PC-9 (cell line): ENCODE data around the gene LRP1B.

Experiments
- EZH2 ChIP-seq: fragments of 200-600 bp; sonication (generic); IDR thresholded peaks from 2 replicates; pipeline ENCODE4 v1.8.0; 2017; ENCODE audit warnings: antibody characterized with exemption, low read depth
- TF ChIP-seq, protein P1 (sequence below): fragments of 200-600 bp; sonication (generic); conservative IDR thresholded peaks from 2 replicates; pipeline ENCODE4 v1.6.1; 2017; ENCODE audit warnings: mixed run types, antibody characterized with exemption, mild to moderate bottlenecking, moderate library complexity

DNA sequence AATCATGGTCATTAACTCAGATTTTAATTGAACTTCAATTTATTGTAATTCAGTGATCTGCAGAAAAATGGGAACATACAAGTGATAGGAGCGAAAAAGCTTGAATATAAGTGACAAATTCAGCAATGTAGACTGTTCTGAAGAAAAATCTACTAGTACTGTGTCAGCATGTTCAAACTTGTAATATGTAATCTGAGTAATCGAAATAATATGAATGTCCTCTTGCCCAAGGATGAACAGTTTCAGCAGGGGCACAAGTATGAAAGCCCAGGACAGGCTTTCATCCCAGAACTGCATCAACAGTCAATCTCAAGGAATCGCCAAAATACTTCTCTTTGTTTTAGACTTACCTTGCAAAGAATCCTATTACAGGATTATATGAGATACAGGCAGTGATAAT is 1110.5 kb downstream of the LRP1B start:
- TF ChIP-seq, protein P1, sequence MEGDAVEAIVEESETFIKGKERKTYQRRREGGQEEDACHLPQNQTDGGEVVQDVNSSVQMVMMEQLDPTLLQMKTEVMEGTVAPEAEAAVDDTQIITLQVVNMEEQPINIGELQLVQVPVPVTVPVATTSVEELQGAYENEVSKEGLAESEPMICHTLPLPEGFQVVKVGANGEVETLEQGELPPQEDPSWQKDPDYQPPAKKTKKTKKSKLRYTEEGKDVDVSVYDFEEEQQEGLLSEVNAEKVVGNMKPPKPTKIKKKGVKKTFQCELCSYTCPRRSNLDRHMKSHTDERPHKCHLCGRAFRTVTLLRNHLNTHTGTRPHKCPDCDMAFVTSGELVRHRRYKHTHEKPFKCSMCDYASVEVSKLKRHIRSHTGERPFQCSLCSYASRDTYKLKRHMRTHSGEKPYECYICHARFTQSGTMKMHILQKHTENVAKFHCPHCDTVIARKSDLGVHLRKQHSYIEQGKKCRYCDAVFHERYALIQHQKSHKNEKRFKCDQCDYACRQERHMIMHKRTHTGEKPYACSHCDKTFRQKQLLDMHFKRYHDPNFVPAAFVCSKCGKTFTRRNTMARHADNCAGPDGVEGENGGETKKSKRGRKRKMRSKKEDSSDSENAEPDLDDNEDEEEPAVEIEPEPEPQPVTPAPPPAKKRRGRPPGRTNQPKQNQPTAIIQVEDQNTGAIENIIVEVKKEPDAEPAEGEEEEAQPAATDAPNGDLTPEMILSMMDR = no peak
- no peak for TF ChIP-seq EZH2
